Erythroblast (primary cell): ENCODE results near the gene KLHL29.

ENCODE experiments used
- DNase-seq, 2 experiments: peaks; one replicate each; lab custom pipeline; 2025; lab: John Stamatoyannopoulos, UW
- GATA1 ChIP-seq: IDR thresholded peaks from 2 replicates; pipeline ENCODE4 v1.6.1; 2011; ENCODE audit warnings: low read depth, mild to moderate bottlenecking, control low read depth, low read length, moderate library complexity
- POLR2A ChIP-seq: IDR thresholded peaks from 2 replicates; pipeline ENCODE4 v1.6.1; 2011; ENCODE audit warnings: mild to moderate bottlenecking, low read length

The KLHL29 gene

DNA sequence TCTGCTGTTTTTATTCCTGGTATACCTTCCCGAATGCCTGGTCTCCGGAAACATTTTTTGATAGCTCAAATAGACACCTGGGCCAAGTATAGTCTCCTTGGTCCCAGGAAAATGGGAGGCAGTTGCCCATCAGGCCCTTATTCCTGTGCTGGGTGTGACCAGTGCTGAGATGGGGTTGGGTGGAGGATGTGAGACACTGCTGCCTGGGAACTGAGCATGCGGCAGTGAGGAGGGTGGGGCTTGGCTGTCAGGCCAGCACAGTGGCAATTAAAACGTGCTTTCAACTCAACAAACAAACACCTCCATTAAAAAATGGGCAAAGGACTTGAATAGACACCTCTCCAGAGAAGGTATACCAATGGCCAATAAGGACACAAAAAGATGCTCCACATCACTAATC, 12.5 kb downstream of the KLHL29 start:
- TF ChIP-seq POLR2A (no peak), GATA1 (no peak)
- DNase-seq = no peak

- DNase-seq = no peak
- TF ChIP-seq GATA1 = no peak
- TF ChIP-seq POLR2A = no peak
These were observed 14.8 kb downstream of the KLHL29 start for GRCh38 chr2:23399674-23400261.

DNA sequence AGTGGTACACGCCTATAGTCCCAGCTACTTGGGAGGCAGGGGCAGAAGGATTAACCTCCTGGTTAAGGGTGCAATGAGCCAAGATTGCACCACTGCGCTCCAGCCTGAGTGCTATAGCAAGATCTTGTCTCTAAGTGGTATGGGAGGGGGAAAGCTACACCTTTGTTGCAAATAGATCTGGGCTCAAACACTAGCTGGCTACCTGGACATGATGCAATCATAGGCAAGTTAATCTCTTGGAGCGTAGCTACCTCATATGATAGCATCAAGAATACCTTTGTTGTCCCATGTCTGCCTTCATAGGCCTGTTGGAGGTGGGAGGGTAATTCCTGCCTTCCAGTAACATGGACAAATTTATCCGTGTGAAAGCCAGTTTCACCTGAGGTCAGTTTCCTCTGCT, 15.7 kb downstream of the KLHL29 start:
- no peak for TF ChIP-seq GATA1
- no peak for TF ChIP-seq POLR2A
- no peak for DNase-seq

DNA sequence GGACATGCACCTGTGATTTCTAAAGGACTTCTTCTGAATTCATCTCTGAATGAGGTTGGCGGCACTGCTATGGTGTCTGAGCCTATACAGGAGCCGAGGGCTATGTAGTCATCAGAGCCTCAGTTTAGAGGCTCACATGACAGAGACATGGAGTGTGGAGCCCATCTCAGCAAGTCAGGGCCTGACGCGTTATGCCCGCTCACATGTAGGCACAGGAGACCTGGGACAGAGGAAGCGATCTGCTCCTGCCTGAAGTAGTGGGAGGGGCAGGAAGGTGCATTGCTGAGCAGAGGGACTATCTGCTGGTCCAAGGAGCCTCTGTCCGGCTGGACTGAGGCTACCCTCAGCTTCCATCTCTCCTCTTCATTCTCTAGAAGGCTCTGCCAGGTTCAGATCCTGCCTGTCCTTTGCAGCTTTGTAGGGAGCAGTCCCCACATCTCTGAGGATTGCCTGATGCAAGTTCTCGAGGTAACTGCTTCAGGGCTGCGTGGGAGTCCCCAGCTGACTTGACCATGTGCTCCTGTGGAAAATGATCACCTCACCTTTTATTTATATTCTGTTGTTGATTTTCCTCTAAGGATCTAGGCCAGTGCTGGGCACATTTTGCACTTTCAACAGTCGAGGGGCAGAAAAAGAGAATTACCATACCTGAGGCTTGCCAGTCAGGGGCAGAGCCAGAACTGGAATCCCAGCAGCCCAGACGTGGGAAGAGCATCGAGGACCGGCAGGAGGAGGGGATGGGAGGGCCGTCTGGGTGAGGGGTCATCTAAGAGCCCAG, 16.6 kb downstream of the KLHL29 start:
- no peak for DNase-seq
- no peak for TF ChIP-seq GATA1
- TF ChIP-seq POLR2A = no peak

DNA sequence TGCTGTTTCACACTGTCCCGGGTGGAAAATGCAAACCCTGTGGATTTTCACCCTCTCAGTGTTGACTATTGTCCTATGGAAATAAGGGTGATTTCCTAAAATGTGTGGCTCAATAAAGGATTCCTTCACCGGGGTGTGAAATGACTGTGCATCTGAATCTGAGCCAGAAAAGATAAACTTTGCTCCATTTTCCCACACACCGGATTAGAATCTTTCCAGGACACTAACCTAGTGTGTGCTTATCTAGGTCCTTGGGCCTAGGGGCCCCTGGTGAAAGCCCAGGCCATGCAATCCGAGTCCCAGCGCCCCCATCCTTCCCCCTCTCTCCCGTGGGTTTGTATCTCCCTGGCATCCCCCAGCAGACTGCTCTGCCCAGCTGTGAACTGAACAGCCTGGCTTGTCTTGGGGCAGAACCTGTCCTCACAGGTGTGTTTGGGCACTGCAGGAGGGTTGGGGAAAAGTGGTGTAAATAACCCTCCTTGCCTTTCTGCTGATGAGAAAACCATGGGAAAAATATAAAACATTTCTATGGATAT, 17.3 kb downstream of the KLHL29 start:
- TF ChIP-seq GATA1 = no peak
- TF ChIP-seq POLR2A = no peak
- DNase-seq = no peak

DNA sequence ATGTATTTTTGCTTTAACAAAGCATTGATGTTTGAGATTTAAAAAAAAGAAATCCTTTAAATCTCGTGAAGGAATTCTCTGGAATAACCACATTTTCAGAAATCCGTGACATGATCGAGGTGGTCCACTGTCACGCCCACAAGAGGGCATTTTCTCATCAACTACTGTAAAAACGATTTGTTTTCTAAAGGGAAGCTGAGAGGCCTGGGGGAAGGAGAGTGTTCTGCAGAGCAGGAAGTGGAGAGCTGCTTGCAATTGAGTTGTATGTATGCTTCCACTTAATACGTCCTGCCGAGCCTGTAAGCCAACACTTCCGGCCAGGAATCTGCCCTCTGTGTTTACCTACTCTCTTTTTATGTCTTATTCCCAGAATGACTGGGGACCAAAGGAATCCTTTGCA, 19.4 kb downstream of the KLHL29 start:
- no peak for DNase-seq
- TF ChIP-seq GATA1 (no peak), POLR2A (no peak)

DNA sequence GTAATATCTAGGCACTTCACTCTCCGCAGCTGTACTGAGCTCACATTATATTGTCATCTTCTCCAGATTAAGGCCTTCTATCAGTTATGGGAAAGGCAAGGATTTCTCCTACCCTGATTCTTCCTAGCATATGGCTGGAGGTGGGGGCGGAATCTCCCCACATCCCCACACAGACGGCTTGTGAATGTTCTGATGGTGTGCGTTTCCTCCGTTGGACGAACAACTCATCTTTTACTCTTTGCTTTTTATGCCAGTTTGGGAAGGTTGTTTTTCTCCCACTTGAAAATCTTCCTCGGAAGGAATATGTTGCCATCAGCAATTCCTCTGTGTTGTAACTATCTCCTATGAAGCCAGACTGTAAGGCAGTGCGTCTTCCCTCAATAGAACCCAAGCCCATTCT, 24.3 kb downstream of the KLHL29 start:
- TF ChIP-seq POLR2A (no peak), GATA1 (no peak)
- DNase-seq = no peak

DNA sequence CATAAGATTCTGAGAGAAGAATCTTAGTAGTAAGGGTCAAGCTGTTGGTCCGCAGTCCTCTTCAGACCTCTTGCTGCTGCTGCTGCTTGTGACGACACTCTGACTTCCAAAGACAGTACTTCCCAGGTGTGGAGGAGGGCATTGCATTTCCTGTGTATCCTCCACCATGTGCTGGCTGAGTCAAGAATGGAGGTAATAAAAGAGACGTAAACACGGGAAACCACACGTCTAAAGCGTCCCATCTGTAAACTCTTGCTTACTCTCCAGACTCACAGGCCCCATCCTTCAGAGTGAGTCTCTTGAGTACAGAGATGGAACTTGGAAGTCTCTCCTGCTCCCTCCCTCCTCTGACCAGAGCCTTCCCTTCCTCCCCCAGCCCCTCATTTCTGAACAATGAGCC, 25.6 kb downstream of the KLHL29 start:
- TF ChIP-seq GATA1 (no peak), POLR2A (no peak)
- no peak for DNase-seq

DNA sequence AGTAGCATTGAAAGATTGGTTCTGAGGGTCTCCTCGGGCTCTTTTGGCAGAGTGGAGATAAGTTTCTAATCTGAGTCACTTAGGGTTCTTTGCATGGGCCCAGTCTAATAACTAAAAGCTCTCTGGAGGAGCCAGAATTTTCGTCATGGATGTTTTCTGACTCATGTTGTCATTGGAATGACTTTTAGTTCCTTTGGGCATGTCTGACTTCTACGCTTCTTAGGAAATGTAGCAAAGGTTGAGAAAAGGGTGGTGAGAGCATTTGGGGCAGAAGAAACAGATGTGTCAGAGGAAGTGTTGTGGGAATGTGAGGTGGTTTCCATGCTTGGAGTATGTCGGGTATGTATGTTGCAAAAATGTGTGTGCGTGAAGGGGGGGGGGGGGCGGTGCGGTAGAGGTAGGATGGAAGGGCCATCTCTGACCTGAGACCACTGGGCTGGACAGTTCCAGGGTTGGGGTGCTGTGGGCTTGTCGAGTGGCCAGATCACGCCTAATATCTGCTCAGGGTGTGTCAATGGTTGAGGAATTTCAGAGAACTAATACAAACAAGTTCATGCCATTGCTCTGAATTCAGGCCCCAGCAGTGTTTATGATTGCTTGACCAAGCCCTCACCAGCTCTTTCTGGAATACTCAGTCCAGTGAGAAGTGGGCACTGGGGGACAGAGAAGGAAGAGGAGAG, 26.9 kb downstream of the KLHL29 start:
- no peak for DNase-seq
- TF ChIP-seq POLR2A (no peak), GATA1 (no peak)

- DNase-seq = no peak
- TF ChIP-seq POLR2A = no peak
- no peak for TF ChIP-seq GATA1
These were observed 27.7 kb downstream of the KLHL29 start for GRCh38 chr2:23412556-23413155.

GRCh38 chr2:23413641-23414040, 28.7 kb downstream of the KLHL29 start:
- DNase-seq = no peak
- TF ChIP-seq GATA1 = no peak
- TF ChIP-seq POLR2A = no peak

DNA sequence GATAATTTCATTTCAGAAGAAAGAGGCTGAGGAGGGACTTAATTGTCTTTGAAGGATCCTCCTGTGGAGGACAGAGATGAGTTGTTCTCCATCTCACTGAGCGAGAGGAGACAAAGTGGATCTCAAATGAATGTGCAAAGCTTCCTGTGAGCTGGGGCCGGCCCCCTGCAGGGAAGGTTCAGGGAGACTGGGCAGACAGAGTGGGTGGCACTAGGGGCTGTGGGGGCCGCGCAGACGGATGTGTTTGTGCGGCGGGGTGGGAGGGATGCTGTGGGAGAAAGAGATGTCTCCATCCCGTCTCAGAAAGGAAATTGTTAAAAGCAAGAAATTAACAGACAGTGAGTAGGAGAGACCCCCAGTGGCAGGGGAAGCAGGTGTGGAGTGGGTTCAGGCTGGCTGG, 29.1 kb downstream of the KLHL29 start:
- no peak for DNase-seq
- TF ChIP-seq POLR2A (no peak), GATA1 (no peak)

DNA sequence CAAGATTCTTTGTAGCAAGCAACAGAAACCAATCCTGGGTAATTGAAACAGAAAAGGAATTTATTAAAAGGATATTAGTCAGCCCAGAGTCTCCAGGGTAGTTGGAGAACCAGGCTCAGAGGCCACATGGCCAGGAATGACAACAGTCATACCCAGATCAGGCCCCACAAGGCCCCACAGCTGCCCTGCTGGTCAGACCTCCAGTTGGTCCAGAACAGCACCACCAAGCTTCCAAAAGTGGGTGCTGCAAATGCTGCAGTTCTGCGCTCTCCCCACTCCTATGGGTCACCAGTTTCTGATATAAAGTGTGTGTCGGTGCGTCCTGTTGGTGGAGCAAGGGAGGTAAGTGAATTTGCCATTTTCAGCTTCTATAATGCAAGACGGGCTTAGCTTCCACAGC, 29.9 kb downstream of the KLHL29 start:
- TF ChIP-seq POLR2A = no peak
- TF ChIP-seq GATA1 = no peak
- no peak for DNase-seq

DNA sequence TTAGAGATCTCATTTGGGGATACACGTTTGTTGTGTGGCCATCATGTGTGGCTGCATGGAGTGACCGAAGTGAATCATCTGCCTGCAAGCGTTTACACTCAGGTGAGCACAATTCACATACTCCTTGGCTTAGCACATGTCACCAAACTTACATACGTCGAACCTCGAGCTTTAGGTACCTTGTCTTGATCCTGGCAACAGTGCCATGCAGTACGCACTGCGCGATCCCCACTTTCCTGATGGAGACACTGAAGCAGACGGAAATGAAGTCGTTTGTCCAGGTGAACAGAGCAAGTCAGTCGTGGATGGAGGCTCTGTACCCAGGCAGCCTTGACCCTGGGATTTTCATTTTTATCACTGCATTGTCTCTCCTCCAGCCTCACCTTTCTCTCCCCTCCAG, 32.3 kb downstream of the KLHL29 start:
- TF ChIP-seq POLR2A = no peak
- TF ChIP-seq GATA1 = no peak
- DNase-seq = no peak
